Stimulated activated CD8-positive, alpha-beta memory T cell treated with anti-CD3 and anti-CD28 coated beads, Interleukin-12 subunit alpha, Interleukin-12 subunit beta, amount 100 ng/mL, for 24 hours (primary cell): ENCODE data around the gene SLAMF7.

Experiments
- DNase-seq: peaks from one replicate; pipeline ENCODE4 v3.0.0-alpha.2; 2020; ENCODE audit errors: extremely low read depth

SLAMF7 gene

DNA sequence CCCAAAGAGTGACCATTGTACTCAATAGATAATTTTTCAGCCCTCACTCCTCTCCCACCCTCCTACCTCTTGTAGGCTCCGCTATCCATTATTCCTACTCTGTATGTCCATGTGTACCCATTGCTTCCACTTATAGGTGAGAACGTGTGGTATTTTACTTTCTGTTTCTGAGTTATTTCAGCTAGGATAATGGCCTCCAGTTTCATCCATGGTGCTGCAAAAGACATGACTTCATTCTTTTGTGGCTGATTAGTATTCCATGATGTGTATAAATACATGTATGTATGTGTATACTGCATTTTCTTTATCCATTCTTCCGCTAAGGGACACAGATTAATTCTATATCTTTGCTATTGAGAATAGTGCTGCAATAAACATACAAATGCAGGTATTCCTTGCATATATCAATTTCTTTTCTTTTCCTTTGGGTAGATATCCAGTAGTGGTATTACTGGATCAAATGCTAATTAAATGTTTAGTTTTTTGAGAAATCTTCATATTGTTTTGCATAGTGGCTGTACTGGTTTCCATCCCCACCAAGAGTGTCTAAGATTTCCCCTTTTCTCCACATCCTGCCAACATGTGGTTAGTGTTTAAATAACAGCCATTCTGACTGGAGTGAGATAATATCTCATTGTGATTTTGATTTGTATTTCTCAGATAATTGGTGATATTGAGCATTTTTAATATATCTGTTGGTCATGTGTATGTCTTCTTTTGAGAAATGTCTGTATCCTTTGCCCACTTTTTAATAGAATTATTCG lies 61.8 kb downstream of the SLAMF7 start:
- no peak for DNase-seq

DNA sequence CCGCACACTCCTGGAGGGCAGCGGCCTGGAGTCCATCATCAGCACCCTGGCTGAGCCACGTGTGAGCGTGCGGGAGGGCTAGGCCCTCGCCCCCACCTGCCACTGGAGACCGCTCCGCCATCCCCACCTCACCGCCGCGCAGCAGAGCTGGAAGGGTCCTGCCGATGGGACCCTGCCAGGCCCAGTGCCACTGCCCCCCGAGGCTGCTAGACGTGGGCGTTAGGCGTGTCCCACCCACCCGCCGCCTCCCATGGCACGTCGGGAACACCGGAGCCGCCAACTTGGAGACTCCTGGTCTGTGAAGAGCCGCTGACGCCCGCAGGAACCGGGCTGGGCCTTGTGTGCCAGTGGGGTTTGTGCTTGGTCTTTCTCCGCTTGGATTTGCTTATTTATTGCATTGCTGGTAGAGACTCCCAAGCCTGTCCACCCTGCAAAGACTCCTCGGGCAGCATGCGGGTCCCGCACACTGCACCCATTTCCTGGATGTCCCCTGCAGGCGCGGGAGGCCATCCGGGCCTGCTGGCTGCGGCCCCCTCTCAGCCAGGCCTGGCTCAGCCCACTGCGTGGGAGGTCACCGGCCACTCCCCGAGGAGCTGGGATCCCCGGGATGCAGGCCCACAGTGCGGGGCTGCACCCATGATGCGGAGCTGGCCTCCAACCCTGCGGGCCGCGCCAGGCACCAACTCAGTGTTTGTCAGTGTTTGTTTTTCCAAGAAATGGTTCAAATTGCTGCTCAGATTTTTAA lies 63.0 kb downstream of the SLAMF7 start:
- no peak for DNase-seq
